Endothelial cell of umbilical vein (primary cell): ENCODE results near the gene RAP1GAP. TPM values are rescaled to one million over a fixed set of nuclear protein-coding genes. Genes with fewer than 3 reads are reported as not detected.

Experiments used
- BruUV-seq: library from RNA; stranded (reverse); fragments of 400-500 nt; replicated peaks from 2 replicates; lab custom pipeline; 2021; lab: Mats Ljungman, UMichigan
- CTCF ChIA-PET: fragments of 300-600, 350-600 bp; sonication (Branson Sonifier 250); formaldehyde crosslinking; loops from one replicate; lab custom pipeline; 2021; ENCODE audit warnings: antibody characterized with exemption, inconsistent platforms; lab: Charles Lee
- POLR2A ChIA-PET: fragments of 300-600, 350-600 bp; sonication (Branson Sonifier 250); formaldehyde crosslinking; loops from one replicate; lab custom pipeline; 2021; ENCODE audit warnings: antibody characterized with exemption, inconsistent platforms; lab: Charles Lee
- DNase-seq: peaks from one replicate; pipeline ENCODE4 v3.0.0-alpha.2; 2011; ENCODE audit warnings: low read depth, low spot score
- FAIRE-seq: peaks from 2 replicates; lab custom pipeline; 2011; peaks lifted over from hg19 to GRCh38; lab: Jason Lieb, UNC
- H2AFZ ChIP-seq: 2 replicates; pipeline ENCODE4 v1.6.0; 2012; ENCODE audit warnings: low read depth, low read length, control low read depth, inconsistent platforms
- H3K27ac ChIP-seq: 2 replicates; pipeline ENCODE4 v1.5.1; 2011; ENCODE audit warnings: low read depth, mild to moderate bottlenecking, control low read depth, low read length, moderate library complexity; ENCODE audit not compliant: insufficient read depth
- H3K27me3 ChIP-seq, 2 experiments: 2 replicates each; pipeline versions ENCODE4 v1.6.0 to v1.6.1; 2011; ENCODE audit warnings: low read length in 2 of 2, mixed read lengths in 1 of 2; ENCODE audit not compliant: control insufficient read depth in 2 of 2, insufficient read depth in 2 of 2
- H3K36me3 ChIP-seq, 2 experiments: 2 replicates in 1 of 2; 3 replicates in 1 of 2; pipeline ENCODE4 v1.5.1; 2011; ENCODE audit warnings: low read length in 2 of 2, mild to moderate bottlenecking in 1 of 2, moderate library complexity in 1 of 2; ENCODE audit not compliant: control insufficient read depth in 2 of 2, insufficient read depth in 2 of 2; ENCODE audit errors: extremely low read depth in 1 of 2
- H3K4me1 ChIP-seq: 3 replicates; pipeline ENCODE4 v1.5.1; 2011; ENCODE audit warnings: mild to moderate bottlenecking, low read length; ENCODE audit not compliant: control insufficient read depth, insufficient read depth; ENCODE audit errors: extremely low read depth
- H3K4me2 ChIP-seq: 2 replicates; pipeline ENCODE4 v1.6.1; 2011; ENCODE audit warnings: low read length, control low read depth, mixed read lengths; ENCODE audit not compliant: insufficient read depth
- H3K4me3 ChIP-seq, 3 experiments: fragments of 200-600 bp in 1 of 3; sonication (generic), shearing (Covaris generic) in 1 of 3; replicated peaks in 1 of 3; 2 replicates each; pipeline ENCODE4 v1.5.1; 2011 to 2016; ENCODE audit warnings: control low read depth in 3 of 3, low read length in 3 of 3, mild to moderate bottlenecking in 2 of 3, inconsistent platforms in 1 of 3, low read depth in 1 of 3, moderate library complexity in 1 of 3; ENCODE audit not compliant: insufficient read depth in 1 of 3
- H3K79me2 ChIP-seq: 2 replicates; pipeline ENCODE4 v1.6.0; 2012; ENCODE audit warnings: low read length, inconsistent platforms; ENCODE audit not compliant: control insufficient read depth, insufficient read depth
- H3K9ac ChIP-seq: replicated peaks from 2 replicates; pipeline ENCODE3; 2011; ENCODE audit warnings: low read length, control low read depth; ENCODE audit not compliant: insufficient read depth; ENCODE audit errors: extremely low read depth
- H3K9me1 ChIP-seq: replicated peaks from 3 replicates; pipeline ENCODE4 v1.6.0; 2011; ENCODE audit warnings: mild to moderate bottlenecking, low read length; ENCODE audit not compliant: control insufficient read depth, insufficient read depth; ENCODE audit errors: extremely low read depth
- H3K9me3 ChIP-seq: replicated peaks from 2 replicates; pipeline ENCODE4 v1.5.1; 2012; ENCODE audit warnings: low read length, inconsistent platforms; ENCODE audit not compliant: control insufficient read depth, insufficient read depth
- H4K20me1 ChIP-seq: replicated peaks from 2 replicates; pipeline ENCODE3; 2011; ENCODE audit warnings: mild to moderate bottlenecking, low read length; ENCODE audit not compliant: control insufficient read depth, insufficient read depth; ENCODE audit errors: extremely low read depth
- CTCF ChIP-seq, 2 donors: IDR thresholded peaks; 1 replicate in 1 of 2; 2 replicates in 1 of 2; pipeline ENCODE4 v1.5.1; 2011; ENCODE audit warnings: low read length in 2 of 2, mild to moderate bottlenecking in 2 of 2, moderate library complexity in 2 of 2, control low read depth in 1 of 2, inconsistent platforms in 1 of 2, low read depth in 1 of 2; ENCODE audit not compliant: insufficient read depth in 1 of 2; ENCODE audit errors: extremely low read depth in 1 of 2
- EZH2 ChIP-seq: IDR thresholded peaks from 2 replicates; pipeline ENCODE4 v1.6.1; 2012; ENCODE audit warnings: borderline replicate concordance, low read depth, mild to moderate bottlenecking, moderate library complexity, low read length, inconsistent platforms; ENCODE audit not compliant: severe bottlenecking
- FOS ChIP-seq: IDR thresholded peaks from 2 replicates; pipeline ENCODE4 v1.6.1; 2011; ENCODE audit warnings: mild to moderate bottlenecking, low read length, moderate library complexity, borderline replicate concordance; ENCODE audit not compliant: insufficient read depth
- GATA2 ChIP-seq: IDR thresholded peaks from 2 replicates; pipeline ENCODE4 v1.7.0; 2011; ENCODE audit warnings: low read depth, mild to moderate bottlenecking, moderate library complexity, mixed read lengths, low read length; ENCODE audit not compliant: insufficient read length, insufficient read depth
- JUN ChIP-seq: IDR thresholded peaks from 2 replicates; pipeline ENCODE4 v1.6.1; 2011; ENCODE audit warnings: borderline replicate concordance, low read depth; ENCODE audit not compliant: insufficient read length, insufficient read depth
- MYC ChIP-seq: IDR thresholded peaks from one replicate; pipeline ENCODE4 v1.6.1; 2011; ENCODE audit warnings: mild to moderate bottlenecking, low read depth, low read length
- POLR2A ChIP-seq: IDR thresholded peaks from 2 replicates; pipeline ENCODE4 v1.6.1; 2012; ENCODE audit warnings: low read depth, mild to moderate bottlenecking, control low read depth, low read length
- POLR2AphosphoS5 ChIP-seq: IDR thresholded peaks from 2 replicates; pipeline ENCODE4 v1.6.1; 2012; ENCODE audit warnings: low read depth, mild to moderate bottlenecking, control low read depth, low read length, moderate library complexity; ENCODE audit not compliant: insufficient read depth
- dilution Hi-C: fragments of 300-500 bp; cut with MboI; formaldehyde crosslinking; loops from one replicate; pipeline ENCODE4 v1.15.0; 2019; ENCODE audit warnings: low sequenced_read_pairs; ENCODE audit not compliant: extremely low pct_ligation_motif_present
- intact Hi-C: fragments of 100-400 bp; cut with micrococcal nuclease; formaldehyde crosslinking; loops from one replicate; pipeline ENCODE4 v1.10.0; 2022
- polyA plus RNA-seq, 4 experiments: library from polyadenylated mRNA; depleted of rRNA in 3 of 4; stranded (reverse) in 3 of 4; unstranded in 1 of 4; fragments of >200 nt; gene quantifications; 2 replicates each; pipeline versions ENCODE4 v1.2.1 to v1.2.3, GENCODE V29; 2011 to 2012; ENCODE audit warnings: missing spikeins in 1 of 4
- total RNA-seq: library from RNA; stranded (reverse); gene quantifications from 2 replicates; pipeline ENCODE4 v1.2.3, GENCODE V29; 2021
- TF ChIP-seq, protein P1 (sequence below): IDR thresholded peaks from 2 replicates; pipeline ENCODE4 v1.6.1; 2011; ENCODE audit not compliant: insufficient read depth, insufficient read length

The RAP1GAP gene
- total and polyA plus RNA-seq, 2 donors (not counting 3 experiments of a cell fraction or from before 2014, with no cell fraction given): 0.07 to 0.20 TPM

DNA sequence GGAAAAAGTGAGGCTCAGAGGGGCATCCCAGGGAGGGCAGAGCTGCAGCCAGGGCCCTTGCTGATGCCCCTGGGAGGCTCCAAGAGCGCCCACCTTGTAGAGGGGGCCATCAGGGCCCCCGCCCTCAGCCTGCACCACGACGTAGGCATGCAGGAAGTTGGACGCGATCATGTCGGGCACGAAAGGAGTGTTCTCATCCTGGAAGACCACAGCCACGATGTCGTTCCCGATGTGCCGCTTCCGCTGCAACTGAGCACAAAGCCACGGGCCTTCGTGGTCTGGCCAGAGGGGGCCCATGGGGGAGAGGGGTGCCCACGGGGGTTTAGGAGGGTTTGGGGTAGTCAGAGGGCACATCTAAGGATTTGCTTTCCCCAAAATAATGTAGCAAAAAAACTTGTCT is 59.1 kb downstream of the RAP1GAP start:
- H2AFZ ChIP-seq: no peak overlapping the region
- DNase-seq (no peak), FAIRE-seq (no peak)
- H3K9me3 ChIP-seq: no peaks in the 10 kb centered on the region
- no peak overlapping the region for H3K27ac ChIP-seq
- ChIA-PET CTCF (interaction anchor here (1.0 to 2.0 kb wide), 5 partner anchors 13 to 240 kb away, joined by 3 to 6 read pairs (median 4); no protein-coding TSS in a partner anchor), POLR2A (no interaction called here)
- no peak overlapping the region for H3K4me3 ChIP-seq
- no peaks in the 10 kb centered on the region for H3K79me2 ChIP-seq
- no peak overlapping the region for H3K4me2 ChIP-seq
- H3K4me1 ChIP-seq: no peaks in the 10 kb centered on the region
- TF ChIP-seq GATA2 (no peak), POLR2A (no peak), FOS (no peak), JUN (no peak), POLR2AphosphoS5 (no peak), EZH2 (no peak), CTCF (IDR thresholded peaks at IDR 0.05; ENCODE audit: extremely low read depth in 1 of 2, insufficient read depth in 1 of 2, low read depth in 1 of 2, low read length in 2 of 2) (no peak), MYC (no peak)
- TF ChIP-seq, protein P1, sequence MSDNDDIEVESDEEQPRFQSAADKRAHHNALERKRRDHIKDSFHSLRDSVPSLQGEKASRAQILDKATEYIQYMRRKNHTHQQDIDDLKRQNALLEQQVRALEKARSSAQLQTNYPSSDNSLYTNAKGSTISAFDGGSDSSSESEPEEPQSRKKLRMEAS: no peak
- BruUV-seq: no TSS peak
- no peaks in the 10 kb centered on the region for H4K20me1 ChIP-seq
- peaks cover 0 to 4% of the 10 kb centered on the region in 2 experiments for H3K27me3 ChIP-seq
- H3K9ac ChIP-seq: no peak overlapping the region
- no peaks in the 10 kb centered on the region for H3K9me1 ChIP-seq
- intact Hi-C loops (no loop called here), dilution Hi-C loops (no loop called here)
- no peaks in the 10 kb centered on the region for H3K36me3 ChIP-seq
